ENCODE measurements around the gene THBS2. TPM values are rescaled to one million over a fixed set of nuclear protein-coding genes. Genes with fewer than 3 reads are reported as not detected.

THBS2 gene
- total and polyA plus RNA-seq, 2 of the 8 experiments (the other 6 are each of a cell fraction or from before 2014, with no cell fraction given): 11.0 to 22.5 TPM

DNA sequence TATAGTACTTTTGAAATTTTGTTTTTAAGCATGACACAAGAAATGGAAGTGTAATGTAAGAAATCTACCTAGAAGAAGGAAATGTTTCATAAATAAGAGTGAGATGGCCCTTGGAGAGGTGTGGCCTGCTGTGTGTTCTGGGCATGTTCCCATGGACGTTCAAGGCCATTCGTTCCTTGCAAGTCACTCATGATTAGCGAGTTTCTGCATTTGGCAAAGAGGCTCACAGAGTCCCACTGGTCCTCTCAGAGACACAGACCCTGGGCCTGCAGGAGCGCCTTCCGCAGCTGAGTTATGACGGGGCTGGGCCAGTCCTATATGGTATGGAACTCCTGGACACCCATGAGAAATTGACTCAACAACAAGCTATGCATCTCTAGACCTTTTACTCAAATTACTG is 7.2 kb downstream of the THBS2 start:
- H3K9me3 ChIP-seq (ENCODE audit: insufficient read depth in 2 of 2, low read depth in 1 of 2, low read length in 1 of 2): peaks cover 0 to 7% of the 10 kb centered on the region in 2 experiments; a peak in 2 of 4 replicates
- ChIA-PET POLR2A (ENCODE audit: partially characterized antibody) (interaction anchor here (1.0 kb wide), 1 partner anchor 25 kb away, joined by 3 read pairs; no protein-coding TSS in a partner anchor), CTCF (ENCODE audit: partially characterized antibody) (no interaction called here)
- H3K27ac ChIP-seq (ENCODE audit: low read depth, low read length): no peak overlapping the region
- H2BK15ac ChIP-seq (ENCODE audit: low read length): no peak overlapping the region
- H4K5ac ChIP-seq (ENCODE audit: insufficient read length, low read depth, low read length): no peak overlapping the region
- H3K4me2 ChIP-seq (ENCODE audit: insufficient read depth in 1 of 2, low read depth in 2 of 2, low read length in 2 of 2): no peak overlapping the region
- no peak overlapping the region for H3K56ac ChIP-seq (replicated peaks; ENCODE audit: insufficient read length, low read depth, low read length)
- H3K23me2 ChIP-seq (ENCODE audit: low read depth, low read length): no peaks in the 10 kb centered on the region; the same call in 1 of the 2 replicates
- no peaks in the 10 kb centered on the region for H3K79me1 ChIP-seq (ENCODE audit: low read depth, low read length)
- H4K20me1 ChIP-seq (replicated peaks in 1 of 2; ENCODE audit: control insufficient read depth in 1 of 2, insufficient read depth in 2 of 2, low read length in 2 of 2): peaks cover 0 to 10% of the 10 kb centered on the region in 2 experiments
- no peak overlapping the region for H3K9ac ChIP-seq (replicated peaks in 1 of 4; ENCODE audit: extremely low read depth in 1 of 4, low read depth in 3 of 4, low read length in 3 of 4)
- H2BK120ac ChIP-seq (replicated peaks; ENCODE audit: low read depth, low read length): no peak overlapping the region
- H3K23ac ChIP-seq (ENCODE audit: insufficient read length): no peak overlapping the region
- DNase-seq (ENCODE audit: low read depth in 1 of 2, low spot score in 2 of 2) (no peak), FAIRE-seq (no peak)
- no peaks in the 10 kb centered on the region for H3K27me3 ChIP-seq (replicated peaks in 1 of 4; ENCODE audit: control insufficient read depth in 3 of 4, extremely low read depth in 1 of 4, insufficient read depth in 3 of 4, low read length in 3 of 4)
- no peak overlapping the region for H3K4me3 ChIP-seq (ENCODE audit: extremely low read depth in 1 of 4, insufficient read depth in 2 of 4, low read depth in 3 of 4, low read length in 4 of 4)
- H2AK5ac ChIP-seq (ENCODE audit: low read depth, low read length): no peak overlapping the region
- peaks cover 0 to 20% (median 15%) of the 10 kb centered on the region in 4 experiments; a peak in 6 of 8 replicates for H3K36me3 ChIP-seq (ENCODE audit: control insufficient read depth in 2 of 4, insufficient read depth in 4 of 4, low read length in 3 of 4)
- H3K14ac ChIP-seq (ENCODE audit: insufficient read length): no peak overlapping the region
- WGBS, 2 experiments (ENCODE audit: extremely low coverage in 1 of 2, insufficient coverage in 1 of 2, insufficient read length in 1 of 2, insufficient replicate concordance in 2 of 2, low coverage in 1 of 2, low lambda C conversion rate in 2 of 2, missing lambda C conversion rate in 1 of 2): 90% methylated on average over 6 of the region's 6 CpGs; no CpG with 5 or more reads in 1 of the 2 experiments
- no peak overlapping the region for H2BK20ac ChIP-seq (ENCODE audit: low read length)
- H2BK5ac ChIP-seq (ENCODE audit: low read depth, low read length): no peak overlapping the region
- no peak for TF ChIP-seq TBP (IDR thresholded peaks at IDR 0.05; ENCODE audit: low read depth, low read length)
- TF ChIP-seq, protein P1, sequence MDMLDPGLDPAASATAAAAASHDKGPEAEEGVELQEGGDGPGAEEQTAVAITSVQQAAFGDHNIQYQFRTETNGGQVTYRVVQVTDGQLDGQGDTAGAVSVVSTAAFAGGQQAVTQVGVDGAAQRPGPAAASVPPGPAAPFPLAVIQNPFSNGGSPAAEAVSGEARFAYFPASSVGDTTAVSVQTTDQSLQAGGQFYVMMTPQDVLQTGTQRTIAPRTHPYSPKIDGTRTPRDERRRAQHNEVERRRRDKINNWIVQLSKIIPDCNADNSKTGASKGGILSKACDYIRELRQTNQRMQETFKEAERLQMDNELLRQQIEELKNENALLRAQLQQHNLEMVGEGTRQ (IDR thresholded peaks at IDR 0.05; ENCODE audit: low read length): no peak
- TF ChIP-seq RNF2 (IDR thresholded peaks at IDR 0.05; ENCODE audit: borderline replicate concordance, low read depth, low read length, missing control alignments, poor library complexity, severe bottlenecking): no peak
- TF ChIP-seq RFX5 (IDR thresholded peaks at IDR 0.05; ENCODE audit: borderline replicate concordance, low read depth, low read length): no peak
- TF ChIP-seq, protein P2, sequence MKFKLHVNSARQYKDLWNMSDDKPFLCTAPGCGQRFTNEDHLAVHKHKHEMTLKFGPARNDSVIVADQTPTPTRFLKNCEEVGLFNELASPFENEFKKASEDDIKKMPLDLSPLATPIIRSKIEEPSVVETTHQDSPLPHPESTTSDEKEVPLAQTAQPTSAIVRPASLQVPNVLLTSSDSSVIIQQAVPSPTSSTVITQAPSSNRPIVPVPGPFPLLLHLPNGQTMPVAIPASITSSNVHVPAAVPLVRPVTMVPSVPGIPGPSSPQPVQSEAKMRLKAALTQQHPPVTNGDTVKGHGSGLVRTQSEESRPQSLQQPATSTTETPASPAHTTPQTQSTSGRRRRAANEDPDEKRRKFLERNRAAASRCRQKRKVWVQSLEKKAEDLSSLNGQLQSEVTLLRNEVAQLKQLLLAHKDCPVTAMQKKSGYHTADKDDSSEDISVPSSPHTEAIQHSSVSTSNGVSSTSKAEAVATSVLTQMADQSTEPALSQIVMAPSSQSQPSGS (IDR thresholded peaks at IDR 0.05; ENCODE audit: low read length): no peak
- no peak for TF ChIP-seq KDM4A (IDR thresholded peaks at IDR 0.05; ENCODE audit: low read depth, low read length, severe bottlenecking)
- TF ChIP-seq, protein P3, sequence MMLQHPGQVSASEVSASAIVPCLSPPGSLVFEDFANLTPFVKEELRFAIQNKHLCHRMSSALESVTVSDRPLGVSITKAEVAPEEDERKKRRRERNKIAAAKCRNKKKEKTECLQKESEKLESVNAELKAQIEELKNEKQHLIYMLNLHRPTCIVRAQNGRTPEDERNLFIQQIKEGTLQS (IDR thresholded peaks at IDR 0.05; ENCODE audit: insufficient read depth, low read depth, low read length): no peak
- no peak for TF ChIP-seq CHD2 (IDR thresholded peaks at IDR 0.05; ENCODE audit: low read length)
- no peak overlapping the region for H2AFZ ChIP-seq (ENCODE audit: low read length)
- H3K4ac ChIP-seq (replicated peaks; ENCODE audit: insufficient read length, low read depth, low read length): no peak overlapping the region
- H4K8ac ChIP-seq (ENCODE audit: extremely low read depth, insufficient read depth, low read length): no peak overlapping the region
- H3K18ac ChIP-seq (ENCODE audit: extremely low read depth, low read length): no peak overlapping the region
- no peak overlapping the region for H4K91ac ChIP-seq (replicated peaks; ENCODE audit: insufficient read length, low read length)
- H3K79me2 ChIP-seq (ENCODE audit: control insufficient read depth in 1 of 2, insufficient read depth in 2 of 2, low read length in 2 of 2): no peaks in the 10 kb centered on the region
- no peak overlapping the region for H2BK12ac ChIP-seq (ENCODE audit: low read depth, low read length)
- peaks cover 4 to 11% (median 7%) of the 10 kb centered on the region in 4 experiments; a peak in 5 of 7 replicates for H3K4me1 ChIP-seq (replicated peaks in 1 of 4; ENCODE audit: control insufficient read depth in 3 of 4, insufficient read depth in 4 of 4, low read length in 3 of 4)

Measured in H1 (cell line).